ENCODE data around the gene NUP155.
"Not testable (repeated sequence)": the region's sequence is repeated elsewhere in the genome, so short reads cannot be mapped to it uniquely, and the experiment has no call there.

The NUP155 gene

DNA sequence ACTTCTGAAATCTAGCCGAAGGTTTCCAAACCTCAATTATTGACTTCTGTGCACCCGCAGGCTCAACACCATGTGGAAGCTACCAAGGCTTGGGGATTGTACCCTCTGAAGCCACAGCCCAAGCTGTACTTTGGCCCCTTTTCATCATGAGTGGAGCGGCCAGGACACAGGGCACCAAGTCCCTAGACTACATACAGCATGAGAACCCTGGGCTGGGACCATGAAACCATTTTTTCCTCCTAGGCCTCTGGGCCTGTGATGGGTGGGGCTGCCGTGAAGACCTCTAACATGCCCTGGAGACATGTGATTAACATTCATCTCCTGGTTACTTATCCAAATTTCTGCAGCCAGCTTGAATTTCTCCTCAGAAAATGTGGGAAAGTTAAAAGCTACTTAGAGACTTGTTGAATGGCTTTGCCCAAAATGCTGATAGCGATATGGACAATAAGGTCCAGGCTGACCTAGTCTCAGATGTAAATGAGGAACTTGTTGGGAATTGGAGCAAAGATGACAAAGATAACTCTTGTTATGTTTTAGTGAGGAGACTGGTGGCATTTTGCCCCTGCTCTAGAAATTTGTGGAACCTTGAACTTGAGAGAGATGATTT, 87.6 kb downstream of the NUP155 start:
- no CpG with 5 or more reads among the region's 5 CpGs for WGBS (ENCODE audit: insufficient coverage, insufficient read length)
- no peak overlapping the region for H3K27ac ChIP-seq (ENCODE audit: low read length)
- H3K9me3 ChIP-seq (ENCODE audit: control insufficient read depth, insufficient read depth, low read length): peaks cover 6% of the 10 kb centered on the region
- H3K36me3 ChIP-seq (ENCODE audit: control insufficient read depth, insufficient read depth, low read length): no peaks in the 10 kb centered on the region
- H3K27me3 ChIP-seq (ENCODE audit: control insufficient read depth, insufficient read depth, low read length): no peaks in the 10 kb centered on the region; the same call in 1 of the 2 replicates
- no peak for DNase-seq (ENCODE audit: low read depth, low spot score)
- no peaks in the 10 kb centered on the region for H3K4me1 ChIP-seq (ENCODE audit: control insufficient read depth, insufficient read depth, low read length)
- H3K4me3 ChIP-seq (ENCODE audit: low read length): no peak overlapping the region

- Histone ChIP-seq H3K4me1 (ENCODE audit: control insufficient read depth, insufficient read depth, low read length) (no peaks in the 10 kb centered on the region), H3K4me3 (ENCODE audit: low read length) (no peak overlapping the region), H3K27ac (ENCODE audit: low read length) (no peak overlapping the region), H3K9me3 (ENCODE audit: control insufficient read depth, insufficient read depth, low read length) (peaks cover 1% of the 10 kb centered on the region), H3K27me3 (ENCODE audit: control insufficient read depth, insufficient read depth, low read length) (no peaks in the 10 kb centered on the region), H3K36me3 (ENCODE audit: control insufficient read depth, insufficient read depth, low read length) (no peaks in the 10 kb centered on the region)
- no CpG with 5 or more reads among the region's 2 CpGs for WGBS (ENCODE audit: insufficient coverage, insufficient read length)
- no peak for DNase-seq (ENCODE audit: low read depth, low spot score)
Observed at GRCh38 chr5:37275511-37275910, 95.4 kb downstream of the NUP155 start.

DNA sequence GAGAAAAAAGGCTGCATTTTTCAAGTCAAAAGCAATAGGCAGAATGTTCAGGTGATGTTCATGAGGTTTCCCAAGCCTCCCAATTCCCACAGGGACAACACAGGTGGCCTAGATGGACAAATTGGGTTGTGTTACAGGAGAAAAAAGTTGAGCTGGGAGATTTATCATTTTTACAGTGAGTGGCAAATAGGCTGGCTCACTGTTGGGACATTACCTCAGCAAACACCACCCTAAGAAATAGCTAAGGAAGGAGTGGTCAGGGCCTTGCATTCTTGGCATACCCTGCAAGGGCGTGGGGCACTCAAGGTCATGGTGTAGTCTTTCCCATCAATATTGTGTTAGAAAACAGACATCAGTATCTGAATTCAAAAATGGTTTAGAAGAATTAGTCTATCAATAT, 98.4 kb downstream of the NUP155 start:
- no CpG with 5 or more reads among the region's 1 CpG for WGBS (ENCODE audit: insufficient coverage, insufficient read length)
- Histone ChIP-seq H3K4me3 (ENCODE audit: low read length) (no peak overlapping the region), H3K27me3 (ENCODE audit: control insufficient read depth, insufficient read depth, low read length) (no peaks in the 10 kb centered on the region), H3K4me1 (ENCODE audit: control insufficient read depth, insufficient read depth, low read length) (no peaks in the 10 kb centered on the region), H3K36me3 (ENCODE audit: control insufficient read depth, insufficient read depth, low read length) (no peaks in the 10 kb centered on the region), H3K9me3 (ENCODE audit: control insufficient read depth, insufficient read depth, low read length) (no peaks in the 10 kb centered on the region), H3K27ac (ENCODE audit: low read length) (no peak overlapping the region)
- DNase-seq (ENCODE audit: low read depth, low spot score): no peak

DNA sequence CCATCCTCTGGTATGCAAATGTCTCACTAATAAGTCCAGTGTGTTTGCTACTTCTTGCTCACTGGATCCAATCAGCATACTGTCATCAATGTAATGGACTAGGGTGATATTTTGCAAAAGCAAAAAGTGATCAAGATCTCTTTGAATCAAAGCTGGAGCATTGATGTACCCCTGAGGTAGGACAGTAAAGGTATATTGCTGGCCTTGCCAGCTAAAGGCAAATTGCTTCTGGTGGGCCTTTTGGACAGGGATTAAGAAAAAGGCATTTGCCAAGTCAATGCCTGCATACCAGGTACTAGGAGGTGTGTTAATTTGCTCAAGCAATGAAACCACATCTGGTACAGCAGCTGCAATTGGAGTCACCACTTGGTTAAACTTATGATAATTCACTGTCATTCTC, 102.8 kb downstream of the NUP155 start:
- H3K4me1 ChIP-seq (ENCODE audit: control insufficient read depth, insufficient read depth, low read length); H3K9me3 ChIP-seq (ENCODE audit: control insufficient read depth, insufficient read depth, low read length); H3K36me3 ChIP-seq (ENCODE audit: control insufficient read depth, insufficient read depth, low read length); H3K4me3 ChIP-seq (ENCODE audit: low read length); H3K27ac ChIP-seq (ENCODE audit: low read length); DNase-seq (ENCODE audit: low read depth, low spot score); H3K27me3 ChIP-seq (ENCODE audit: control insufficient read depth, insufficient read depth, low read length): not testable (repeated sequence)

- Histone ChIP-seq H3K4me3 (ENCODE audit: low read length) (no peak overlapping the region), H3K4me1 (ENCODE audit: control insufficient read depth, insufficient read depth, low read length) (no peaks in the 10 kb centered on the region), H3K36me3 (ENCODE audit: control insufficient read depth, insufficient read depth, low read length) (no peaks in the 10 kb centered on the region), H3K27me3 (ENCODE audit: control insufficient read depth, insufficient read depth, low read length) (no peaks in the 10 kb centered on the region), H3K27ac (ENCODE audit: low read length) (no peak overlapping the region), H3K9me3 (ENCODE audit: control insufficient read depth, insufficient read depth, low read length) (no peaks in the 10 kb centered on the region)
- DNase-seq (ENCODE audit: low read depth, low spot score): no peak
- WGBS (ENCODE audit: insufficient coverage, insufficient read length): no CpG with 5 or more reads among the region's 4 CpGs
Observed at GRCh38 chr5:37255774-37256358, 115.0 kb downstream of the NUP155 start.

DNA sequence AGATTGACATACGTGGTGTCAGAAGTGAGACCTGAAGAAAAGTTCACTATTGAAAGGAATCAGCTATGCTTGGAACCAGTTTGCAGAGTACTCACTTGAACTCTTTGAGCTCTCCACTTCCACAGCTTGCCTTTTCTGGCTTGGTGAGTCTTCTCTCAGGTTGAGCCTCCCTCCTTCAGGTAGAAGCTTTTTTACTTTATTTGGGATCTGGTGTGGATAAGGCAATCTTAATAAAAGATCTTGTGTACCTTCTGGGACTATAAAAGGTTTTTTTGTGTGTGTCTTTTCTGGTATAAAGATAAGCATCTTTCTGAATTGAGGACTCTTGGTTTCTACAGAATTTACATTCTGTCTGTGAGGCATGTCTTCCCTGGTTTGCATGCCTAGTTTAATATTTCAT, 116.3 kb downstream of the NUP155 start:
- peaks cover 1% of the 10 kb centered on the region; the same call in 1 of the 2 replicates for H3K4me1 ChIP-seq (ENCODE audit: control insufficient read depth, insufficient read depth, low read length)
- H3K9me3 ChIP-seq (ENCODE audit: control insufficient read depth, insufficient read depth, low read length): no peaks in the 10 kb centered on the region
- H3K27me3 ChIP-seq (ENCODE audit: control insufficient read depth, insufficient read depth, low read length): no peaks in the 10 kb centered on the region
- no peak overlapping the region for H3K27ac ChIP-seq (ENCODE audit: low read length)
- H3K4me3 ChIP-seq (ENCODE audit: low read length): no peak overlapping the region
- WGBS (ENCODE audit: insufficient coverage, insufficient read length): no CpG with 5 or more reads among the region's 1 CpG
- no peaks in the 10 kb centered on the region for H3K36me3 ChIP-seq (ENCODE audit: control insufficient read depth, insufficient read depth, low read length)
- DNase-seq (ENCODE audit: low read depth, low spot score): no peak

- Histone ChIP-seq H3K4me1 (ENCODE audit: control insufficient read depth, insufficient read depth, low read length) (peaks cover 1% of the 10 kb centered on the region; the same call in 1 of the 2 replicates), H3K4me3 (ENCODE audit: low read length) (no peak overlapping the region), H3K27ac (ENCODE audit: low read length) (no peak overlapping the region), H3K27me3 (ENCODE audit: control insufficient read depth, insufficient read depth, low read length) (no peaks in the 10 kb centered on the region), H3K36me3 (ENCODE audit: control insufficient read depth, insufficient read depth, low read length) (no peaks in the 10 kb centered on the region), H3K9me3 (ENCODE audit: control insufficient read depth, insufficient read depth, low read length) (no peaks in the 10 kb centered on the region)
- no peak for DNase-seq (ENCODE audit: low read depth, low spot score)
Observed at GRCh38 chr5:37251665-37252064, 119.2 kb downstream of the NUP155 start.

DNA sequence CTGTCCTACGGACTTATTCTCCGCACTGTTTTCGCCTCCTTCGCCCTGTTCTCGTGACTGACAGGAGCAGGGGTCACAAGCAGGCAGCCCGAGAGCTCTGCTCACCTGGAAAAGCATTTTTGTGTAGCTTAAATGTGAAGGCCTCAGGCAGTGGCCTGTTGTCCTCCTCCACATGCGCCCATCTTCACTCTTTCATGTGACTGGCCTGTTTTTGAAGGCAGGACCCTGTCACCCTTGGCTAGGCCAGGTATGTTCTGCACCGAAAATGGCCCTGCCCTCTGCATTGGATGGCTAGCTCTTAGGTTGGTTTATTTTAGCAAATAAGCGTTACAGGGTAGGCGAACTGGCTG, 121.1 kb downstream of the NUP155 start:
- peak overlapping the region; percentile 57; the same call in 1 of the 2 replicates for H3K4me3 ChIP-seq (ENCODE audit: low read length)
- no CpG with 5 or more reads among the region's 10 CpGs for WGBS (ENCODE audit: insufficient coverage, insufficient read length)
- H3K4me1 ChIP-seq (ENCODE audit: control insufficient read depth, insufficient read depth, low read length): peaks cover 1% of the 10 kb centered on the region; the same call in 1 of the 2 replicates
- no peaks in the 10 kb centered on the region for H3K27me3 ChIP-seq (ENCODE audit: control insufficient read depth, insufficient read depth, low read length)
- H3K9me3 ChIP-seq (ENCODE audit: control insufficient read depth, insufficient read depth, low read length): no peaks in the 10 kb centered on the region
- no peak overlapping the region for H3K27ac ChIP-seq (ENCODE audit: low read length)
- DNase-seq (ENCODE audit: low read depth, low spot score): no peak
- no peaks in the 10 kb centered on the region for H3K36me3 ChIP-seq (ENCODE audit: control insufficient read depth, insufficient read depth, low read length)

DNA sequence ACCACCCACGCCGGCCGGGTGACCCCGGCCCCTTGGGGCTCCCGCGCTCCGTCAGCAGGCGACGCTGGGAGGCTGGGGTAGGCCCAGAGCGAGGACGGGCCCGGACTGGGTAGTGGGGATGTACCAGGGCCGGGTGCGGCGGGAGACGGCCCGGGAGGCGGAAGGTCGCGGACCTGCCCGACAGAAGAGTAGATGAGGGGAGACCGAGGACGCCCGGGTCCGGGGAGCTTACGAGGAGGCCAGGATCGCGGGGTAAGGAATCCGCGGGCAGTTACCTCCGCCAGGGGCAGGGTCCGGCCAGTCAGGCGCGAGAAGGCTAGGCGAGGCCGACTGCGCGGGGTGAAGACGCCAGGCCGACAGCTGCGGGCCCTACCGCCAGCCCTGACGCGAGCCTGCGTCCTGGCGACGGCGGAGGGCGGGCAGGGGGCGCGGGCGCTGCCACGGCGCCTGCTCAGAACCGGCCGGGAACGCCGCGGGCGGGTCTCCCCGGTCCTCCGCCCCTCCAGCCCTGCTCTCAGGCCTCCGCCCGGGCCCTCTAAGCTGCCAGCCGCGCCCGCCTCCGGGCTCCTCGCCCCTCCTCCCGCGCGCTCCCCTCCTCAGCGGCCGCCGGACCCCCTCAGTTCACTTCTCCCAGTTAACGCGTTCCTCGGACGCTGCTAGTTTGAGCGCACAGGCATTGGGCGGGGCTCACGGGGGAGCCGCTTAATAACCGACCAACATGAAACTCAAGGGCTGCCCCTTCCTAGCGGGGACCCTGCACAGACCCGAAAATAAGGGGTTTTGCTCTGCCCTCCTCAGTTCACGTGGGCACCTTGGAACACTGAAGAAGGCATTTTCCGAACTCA, 121.7 kb downstream of the NUP155 start, which contains the start of gene CPLANE1:
Gene CPLANE1 (minus strand): TSS at position 407 of the 845 bp plus-strand sequence. CDS start 1,678 bp downstream, outside the sequence.
- H3K27ac ChIP-seq (ENCODE audit: low read length): no peak within 1 kb of the TSS
- peaks cover 1% of the 10 kb centered on the region; the same call in 1 of the 2 replicates for H3K4me1 ChIP-seq (ENCODE audit: control insufficient read depth, insufficient read depth, low read length)
- peak within 1 kb of the TSS; percentile 57 for H3K4me3 ChIP-seq (ENCODE audit: low read length)
- no CpG with 5 or more reads among the region's 88 CpGs for WGBS (ENCODE audit: insufficient coverage, insufficient read length)
- H3K27me3 ChIP-seq (ENCODE audit: control insufficient read depth, insufficient read depth, low read length): no peaks in the 10 kb centered on the region
- H3K9me3 ChIP-seq (ENCODE audit: control insufficient read depth, insufficient read depth, low read length): no peaks in the 10 kb centered on the region
- no peaks in the 10 kb centered on the region for H3K36me3 ChIP-seq (ENCODE audit: control insufficient read depth, insufficient read depth, low read length)
- peak; percentile 31 for DNase-seq (ENCODE audit: low read depth, low spot score)

GRCh38 chr5:37248421-37248969, 122.4 kb downstream of the NUP155 start:
- H3K27me3 ChIP-seq (ENCODE audit: control insufficient read depth, insufficient read depth, low read length): no peaks in the 10 kb centered on the region
- no peaks in the 10 kb centered on the region for H3K9me3 ChIP-seq (ENCODE audit: control insufficient read depth, insufficient read depth, low read length)
- peak overlapping the region; percentile 57; the same call in 1 of the 2 replicates for H3K4me3 ChIP-seq (ENCODE audit: low read length)
- no CpG with 5 or more reads among the region's 19 CpGs for WGBS (ENCODE audit: insufficient coverage, insufficient read length)
- H3K36me3 ChIP-seq (ENCODE audit: control insufficient read depth, insufficient read depth, low read length): no peaks in the 10 kb centered on the region
- DNase-seq (ENCODE audit: low read depth, low spot score): no peak
- H3K27ac ChIP-seq (ENCODE audit: low read length): no peak overlapping the region
- peaks cover 1% of the 10 kb centered on the region; the same call in 1 of the 2 replicates for H3K4me1 ChIP-seq (ENCODE audit: control insufficient read depth, insufficient read depth, low read length)

Data from iPS DF 6.9 (cell line).